Loucy (cell line): ENCODE data around the gene AACS.

Experiments used
- H2AFZ ChIP-seq: fragments of 200-600 bp; sonication (generic); 2 replicates; pipeline ENCODE4 v1.6.0; 2016; ENCODE audit warnings: antibody characterized with exemption, mild to moderate bottlenecking, low read length, moderate library complexity
- H3F3A ChIP-seq: fragments of 200-600 bp; 2 replicates; pipeline ENCODE4 v1.6.0; 2016; ENCODE audit warnings: antibody characterized with exemption, low read depth, mild to moderate bottlenecking
- H3K27me3 ChIP-seq: fragments of 200-600 bp; sonication (generic); 2 replicates; pipeline ENCODE4 v1.6.1; 2014; ENCODE audit warnings: low read length, mild to moderate bottlenecking; ENCODE audit not compliant: insufficient read depth, poor library complexity, severe bottlenecking
- H3K36me3 ChIP-seq: fragments of 200-600 bp; sonication (generic); 2 replicates; pipeline ENCODE4 v1.6.1; 2016; ENCODE audit warnings: low read length; ENCODE audit not compliant: insufficient read depth
- H3K4me1 ChIP-seq: fragments of 200-600 bp; sonication (generic); 2 replicates; pipeline ENCODE4 v1.5.1; 2014; ENCODE audit warnings: low read length, mild to moderate bottlenecking; ENCODE audit not compliant: insufficient read depth, poor library complexity, severe bottlenecking
- H3K4me2 ChIP-seq: fragments of 200-600 bp; sonication (generic); 2 replicates; pipeline ENCODE4 v1.6.0; 2014; ENCODE audit warnings: antibody characterized with exemption, low read length, low read depth, mild to moderate bottlenecking; ENCODE audit not compliant: poor library complexity, severe bottlenecking
- H3K4me3 ChIP-seq: fragments of 200-600 bp; sonication (generic); 2 replicates; pipeline ENCODE4 v1.5.1; 2014; ENCODE audit warnings: low read length, mild to moderate bottlenecking, mixed read lengths; ENCODE audit not compliant: poor library complexity, severe bottlenecking
- H3K79me2 ChIP-seq: fragments of 200-600 bp; sonication (generic); 2 replicates; pipeline ENCODE4 v1.6.1; 2014; ENCODE audit warnings: low read length; ENCODE audit not compliant: insufficient read depth
- H3K9ac ChIP-seq: fragments of 200-600 bp; sonication (generic); 2 replicates; pipeline ENCODE4 v1.6.0; 2014; ENCODE audit warnings: mild to moderate bottlenecking, low read depth, low read length, moderate library complexity; ENCODE audit not compliant: poor library complexity, severe bottlenecking
- H3K9me2 ChIP-seq: fragments of 200-600 bp; sonication (generic); replicated peaks from 2 replicates; pipeline ENCODE4 v1.6.1; 2016; ENCODE audit warnings: low read depth, low read length, mixed read lengths
- H3K9me3 ChIP-seq: fragments of 200-600 bp; sonication (generic); 2 replicates; pipeline ENCODE4 v1.6.1; 2014; ENCODE audit warnings: mild to moderate bottlenecking, antibody characterized with exemption, low read length, low read depth; ENCODE audit not compliant: insufficient read depth
- H4K20me1 ChIP-seq: fragments of 200-600 bp; sonication (generic); 2 replicates; pipeline ENCODE4 v1.6.0; 2014; ENCODE audit warnings: antibody characterized with exemption, low read length, mild to moderate bottlenecking; ENCODE audit not compliant: insufficient read depth, poor library complexity, severe bottlenecking
- CTCF ChIP-seq: fragments of 200-600 bp; sonication (generic); conservative IDR thresholded peaks from 2 replicates; pipeline ENCODE4 v1.5.1; 2014; ENCODE audit warnings: mild to moderate bottlenecking, antibody characterized with exemption, low read length
- EZH2phosphoT487 ChIP-seq: fragments of 200-600 bp; IDR thresholded peaks from 2 replicates; pipeline ENCODE4 v1.6.1; 2018; ENCODE audit warnings: antibody characterized with exemption, mild to moderate bottlenecking, moderate library complexity, borderline replicate concordance

AACS gene

GRCh38 chr12:125099409-125099782, 34.2 kb downstream of the AACS start:
- Histone ChIP-seq H3K4me3 (no peak overlapping the region), H3K79me2 (no peaks in the 10 kb centered on the region), H2AFZ (no peak overlapping the region), H3K9ac (no peak overlapping the region), H3K4me1 (no peaks in the 10 kb centered on the region), H3K9me2 (no peaks in the 10 kb centered on the region), H3K36me3 (peaks cover 29% of the 10 kb centered on the region; the same call in 1 of the 2 replicates), H3K9me3 (no peaks in the 10 kb centered on the region), H4K20me1 (no peaks in the 10 kb centered on the region), H3K4me2 (no peak overlapping the region), H3K27me3 (no peaks in the 10 kb centered on the region), H3F3A (no peaks in the 10 kb centered on the region)
- TF ChIP-seq CTCF = no peak
- TF ChIP-seq EZH2phosphoT487 = no peak

- Histone ChIP-seq H3K4me1 (no peaks in the 10 kb centered on the region), H3K9me2 (no peaks in the 10 kb centered on the region), H3K36me3 (peaks cover 35% of the 10 kb centered on the region; the same call in 1 of the 2 replicates), H4K20me1 (no peaks in the 10 kb centered on the region), H3F3A (no peaks in the 10 kb centered on the region), H3K4me2 (no peak overlapping the region), H3K79me2 (no peaks in the 10 kb centered on the region), H2AFZ (no peak overlapping the region), H3K27me3 (no peaks in the 10 kb centered on the region), H3K4me3 (no peak overlapping the region), H3K9me3 (no peaks in the 10 kb centered on the region), H3K9ac (no peak overlapping the region)
- no peak for TF ChIP-seq EZH2phosphoT487
- no peak for TF ChIP-seq CTCF
Observed at GRCh38 chr12:125100551-125101434, 35.6 kb downstream of the AACS start.

- H4K20me1 ChIP-seq = no peaks in the 10 kb centered on the region
- no peak overlapping the region for H3K4me2 ChIP-seq
- H3K79me2 ChIP-seq = no peaks in the 10 kb centered on the region
- no peaks in the 10 kb centered on the region for H3K4me1 ChIP-seq
- H3K27me3 ChIP-seq = no peaks in the 10 kb centered on the region
- H3K36me3 ChIP-seq = peaks cover 71% of the 10 kb centered on the region; the same call in 1 of the 2 replicates
- H3K9me2 ChIP-seq = no peaks in the 10 kb centered on the region
- no peaks in the 10 kb centered on the region for H3K9me3 ChIP-seq
- no peaks in the 10 kb centered on the region for H3F3A ChIP-seq
- TF ChIP-seq CTCF (no peak), EZH2phosphoT487 (no peak)
- H2AFZ ChIP-seq = no peak overlapping the region
- H3K9ac ChIP-seq = no peak overlapping the region
- no peak overlapping the region for H3K4me3 ChIP-seq
Observed at GRCh38 chr12:125104982-125105381, 39.7 kb downstream of the AACS start.
